ENCODE results near the gene SHF. TPM values are rescaled to one million over a fixed set of nuclear protein-coding genes. Genes with fewer than 3 reads are reported as not detected.

The SHF gene
- total RNA-seq, 3 donors from 2014 or later: 5.0 to 9.7 (median 9.5) TPM

DNA sequence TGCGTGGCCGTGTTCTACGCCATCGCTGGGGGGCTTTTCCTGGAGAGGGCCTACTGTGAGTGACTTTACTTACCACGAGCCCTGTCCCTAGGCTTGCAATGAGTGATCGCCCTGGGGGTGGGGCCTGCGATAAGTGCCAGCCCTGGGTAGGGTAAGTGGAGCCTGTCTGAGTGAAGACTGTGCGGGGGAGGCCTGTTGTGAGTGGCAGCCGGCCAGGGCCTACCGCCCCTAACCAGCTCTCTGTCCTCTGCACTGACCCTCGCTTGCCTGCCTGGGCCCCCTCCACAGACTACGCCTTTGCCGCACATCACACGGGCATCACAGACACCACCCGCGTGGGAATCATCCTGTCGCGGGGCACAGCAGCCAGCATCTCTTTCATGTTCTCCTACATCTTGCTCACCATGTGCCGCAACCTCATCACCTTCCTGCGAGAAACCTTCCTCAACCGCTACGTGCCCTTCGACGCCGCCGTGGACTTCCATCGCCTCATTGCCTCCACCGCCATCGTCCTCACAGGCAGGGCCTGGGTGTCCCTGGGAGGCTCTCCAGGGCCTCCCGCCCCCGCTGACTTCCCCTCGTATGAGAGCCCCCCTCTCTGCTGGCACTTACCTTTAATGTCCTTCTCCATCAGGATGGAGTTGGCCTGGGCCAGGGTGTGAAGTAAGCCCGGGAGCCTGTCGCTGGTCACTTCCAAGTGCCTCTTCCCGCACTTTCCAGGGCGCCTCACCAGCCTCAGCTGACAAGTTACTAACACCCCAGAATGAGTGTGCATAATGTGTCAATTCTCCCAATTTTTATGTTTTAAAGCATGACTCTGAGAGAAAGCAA lies 35.6 kb downstream of the SHF start:
- intact Hi-C loops (cut with DNase I; ENCODE audit: low total_unique reads): no loop called here

GRCh38 chr15:45150997-45151396 lies 36.8 kb downstream of the SHF start:
- H3K4me1 ChIP-seq: no peaks in the 10 kb centered on the region
- no peaks in the 10 kb centered on the region for H3K36me3 ChIP-seq
- H3K27ac ChIP-seq: no peak overlapping the region
- TF ChIP-seq POLR2AphosphoS5 (IDR thresholded peaks at IDR 0.05): no peak
- no peak for TF ChIP-seq CTCF (IDR thresholded peaks at IDR 0.05)
- no peak for TF ChIP-seq POLR2A (IDR thresholded peaks at IDR 0.05)
- DNase-seq (ENCODE audit: low spot score in 2 of 2): no peak
- no peaks in the 10 kb centered on the region for H3K9me3 ChIP-seq
- intact Hi-C loops (cut with DNase I; ENCODE audit: low total_unique reads): no loop called here
- H3K4me3 ChIP-seq: no peak overlapping the region
- H3K27me3 ChIP-seq: no peaks in the 10 kb centered on the region

More for the DNA sequence above, 35.6 kb downstream of the SHF start:
- Histone ChIP-seq H3K27me3 (no peaks in the 10 kb centered on the region), H3K27ac (no peak overlapping the region), H3K36me3 (no peaks in the 10 kb centered on the region), H3K9me3 (no peaks in the 10 kb centered on the region), H3K4me1 (no peaks in the 10 kb centered on the region), H3K4me3 (no peak overlapping the region)
- no peak for TF ChIP-seq POLR2A (IDR thresholded peaks at IDR 0.05)
- TF ChIP-seq CTCF (IDR thresholded peaks at IDR 0.05): no peak
- TF ChIP-seq POLR2AphosphoS5 (IDR thresholded peaks at IDR 0.05): no peak
- DNase-seq (ENCODE audit: low spot score in 2 of 2): no peak

GRCh38 chr15:45150481-45150880 lies 37.3 kb downstream of the SHF start:
- Histone ChIP-seq H3K27me3 (no peaks in the 10 kb centered on the region), H3K4me3 (no peak overlapping the region), H3K4me1 (no peaks in the 10 kb centered on the region), H3K27ac (no peak overlapping the region), H3K9me3 (no peaks in the 10 kb centered on the region), H3K36me3 (no peaks in the 10 kb centered on the region)
- TF ChIP-seq CTCF (IDR thresholded peaks at IDR 0.05) (no peak), POLR2AphosphoS5 (IDR thresholded peaks at IDR 0.05) (no peak), POLR2A (IDR thresholded peaks at IDR 0.05) (no peak)
- intact Hi-C loops (cut with DNase I; ENCODE audit: low total_unique reads): no loop called here
- no peak for DNase-seq (ENCODE audit: low spot score in 2 of 2)

DNA sequence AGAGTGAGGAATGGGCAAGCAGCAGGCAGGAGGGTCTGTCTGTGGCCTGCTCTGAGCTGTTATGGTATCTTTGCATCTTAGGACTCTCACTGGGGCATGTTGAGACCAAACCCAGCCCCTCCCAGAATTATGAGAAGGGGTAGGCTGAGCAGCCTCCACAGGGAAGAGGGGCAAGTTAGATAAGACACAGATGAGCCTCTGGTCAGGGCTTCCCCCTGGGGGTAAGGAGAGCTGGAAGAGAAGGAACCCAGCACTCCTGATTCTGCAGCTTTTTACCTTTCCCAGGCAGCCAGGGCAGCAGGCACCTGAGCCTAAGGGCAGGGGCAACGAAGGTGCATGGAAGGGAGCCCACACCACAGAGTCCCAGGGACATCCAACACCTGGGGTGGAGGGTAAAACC lies 38.7 kb downstream of the SHF start:
- intact Hi-C loops (cut with DNase I; ENCODE audit: low total_unique reads): no loop called here
- Histone ChIP-seq H3K27me3 (no peaks in the 10 kb centered on the region), H3K27ac (no peak overlapping the region), H3K9me3 (no peaks in the 10 kb centered on the region), H3K36me3 (no peaks in the 10 kb centered on the region), H3K4me1 (no peaks in the 10 kb centered on the region), H3K4me3 (no peak overlapping the region)
- TF ChIP-seq POLR2AphosphoS5 (IDR thresholded peaks at IDR 0.05) (no peak), POLR2A (IDR thresholded peaks at IDR 0.05) (no peak), CTCF (IDR thresholded peaks at IDR 0.05) (no peak)
- no peak for DNase-seq (ENCODE audit: low spot score in 2 of 2)
